ENCODE measurements around the gene WNT3.

DNA sequence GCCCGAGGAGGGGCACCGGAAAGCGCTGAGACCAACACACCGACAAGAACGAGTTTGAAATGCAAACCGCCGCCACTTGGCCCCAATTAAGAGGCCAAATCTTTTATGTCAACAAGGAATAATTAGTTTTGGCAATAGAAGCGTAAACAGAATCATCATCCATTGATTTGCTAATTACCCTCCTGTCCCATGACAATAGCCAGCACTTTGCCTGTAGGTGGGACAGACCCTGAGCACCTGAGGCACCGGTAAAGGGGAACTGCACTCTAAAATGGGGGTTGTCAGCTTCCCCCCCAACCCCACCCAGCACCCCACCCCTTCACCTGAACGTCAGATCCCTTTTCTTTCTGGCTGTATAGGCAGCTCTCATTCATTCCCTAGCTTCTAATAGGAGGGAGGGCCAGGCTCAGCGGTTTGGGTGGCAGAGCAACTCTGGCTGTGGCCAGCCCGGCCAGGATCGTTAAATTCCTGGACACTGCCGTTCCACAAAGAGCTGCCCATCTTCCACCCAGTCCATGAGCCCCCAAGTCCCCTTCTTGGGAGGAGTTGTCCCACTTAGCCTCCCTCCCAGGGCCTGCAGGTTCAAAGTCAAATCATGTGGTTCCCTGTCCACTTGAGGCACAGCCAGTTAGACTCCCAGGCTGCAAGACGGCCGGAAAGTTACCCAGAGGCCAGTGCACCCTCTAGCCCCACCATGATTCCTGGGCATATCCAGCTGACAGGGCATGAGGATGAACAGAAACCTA lies 45.8 kb downstream of the WNT3 start:
- TF ChIP-seq POLR2AphosphoS5 (IDR thresholded peaks at IDR 0.05; ENCODE audit: low read depth, low read length) (no peak), RAD21 (IDR thresholded peaks at IDR 0.05; ENCODE audit: low read depth) (no peak), FOSL1 (IDR thresholded peaks at IDR 0.05; ENCODE audit: low read depth) (no peak), ZNF274 (IDR thresholded peaks at IDR 0.05; ENCODE audit: low read depth, low read length) (no peak), EZH2 (IDR thresholded peaks at IDR 0.05) (no peak), SIN3A (IDR thresholded peaks at IDR 0.05; ENCODE audit: low read depth) (no peak)
- TF ChIP-seq, protein P1, sequence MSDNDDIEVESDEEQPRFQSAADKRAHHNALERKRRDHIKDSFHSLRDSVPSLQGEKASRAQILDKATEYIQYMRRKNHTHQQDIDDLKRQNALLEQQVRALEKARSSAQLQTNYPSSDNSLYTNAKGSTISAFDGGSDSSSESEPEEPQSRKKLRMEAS (IDR thresholded peaks at IDR 0.05): no peak
- TF ChIP-seq, protein P2, sequence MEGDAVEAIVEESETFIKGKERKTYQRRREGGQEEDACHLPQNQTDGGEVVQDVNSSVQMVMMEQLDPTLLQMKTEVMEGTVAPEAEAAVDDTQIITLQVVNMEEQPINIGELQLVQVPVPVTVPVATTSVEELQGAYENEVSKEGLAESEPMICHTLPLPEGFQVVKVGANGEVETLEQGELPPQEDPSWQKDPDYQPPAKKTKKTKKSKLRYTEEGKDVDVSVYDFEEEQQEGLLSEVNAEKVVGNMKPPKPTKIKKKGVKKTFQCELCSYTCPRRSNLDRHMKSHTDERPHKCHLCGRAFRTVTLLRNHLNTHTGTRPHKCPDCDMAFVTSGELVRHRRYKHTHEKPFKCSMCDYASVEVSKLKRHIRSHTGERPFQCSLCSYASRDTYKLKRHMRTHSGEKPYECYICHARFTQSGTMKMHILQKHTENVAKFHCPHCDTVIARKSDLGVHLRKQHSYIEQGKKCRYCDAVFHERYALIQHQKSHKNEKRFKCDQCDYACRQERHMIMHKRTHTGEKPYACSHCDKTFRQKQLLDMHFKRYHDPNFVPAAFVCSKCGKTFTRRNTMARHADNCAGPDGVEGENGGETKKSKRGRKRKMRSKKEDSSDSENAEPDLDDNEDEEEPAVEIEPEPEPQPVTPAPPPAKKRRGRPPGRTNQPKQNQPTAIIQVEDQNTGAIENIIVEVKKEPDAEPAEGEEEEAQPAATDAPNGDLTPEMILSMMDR (IDR thresholded peaks at IDR 0.05 in 2 of 3, conservative IDR thresholded peaks at IDR 0.05 in 1 of 3; ENCODE audit: borderline replicate concordance in 1 of 3, insufficient read depth in 1 of 3, low read depth in 2 of 3, low read length in 2 of 3): no peak
- TF ChIP-seq, protein P3, sequence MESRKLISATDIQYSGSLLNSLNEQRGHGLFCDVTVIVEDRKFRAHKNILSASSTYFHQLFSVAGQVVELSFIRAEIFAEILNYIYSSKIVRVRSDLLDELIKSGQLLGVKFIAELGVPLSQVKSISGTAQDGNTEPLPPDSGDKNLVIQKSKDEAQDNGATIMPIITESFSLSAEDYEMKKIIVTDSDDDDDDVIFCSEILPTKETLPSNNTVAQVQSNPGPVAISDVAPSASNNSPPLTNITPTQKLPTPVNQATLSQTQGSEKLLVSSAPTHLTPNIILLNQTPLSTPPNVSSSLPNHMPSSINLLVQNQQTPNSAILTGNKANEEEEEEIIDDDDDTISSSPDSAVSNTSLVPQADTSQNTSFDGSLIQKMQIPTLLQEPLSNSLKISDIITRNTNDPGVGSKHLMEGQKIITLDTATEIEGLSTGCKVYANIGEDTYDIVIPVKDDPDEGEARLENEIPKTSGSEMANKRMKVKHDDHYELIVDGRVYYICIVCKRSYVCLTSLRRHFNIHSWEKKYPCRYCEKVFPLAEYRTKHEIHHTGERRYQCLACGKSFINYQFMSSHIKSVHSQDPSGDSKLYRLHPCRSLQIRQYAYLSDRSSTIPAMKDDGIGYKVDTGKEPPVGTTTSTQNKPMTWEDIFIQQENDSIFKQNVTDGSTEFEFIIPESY (IDR thresholded peaks at IDR 0.05; ENCODE audit: extremely low read depth, insufficient replicate concordance, low read length): no peak

Data from HCT116 (cell line).